ENCODE measurements around the gene CLEC18C. TPM values are rescaled to one million over a fixed set of nuclear protein-coding genes. Genes with fewer than 3 reads are reported as not detected.
"Not testable (repeated sequence)": the region's sequence is repeated elsewhere in the genome, so short reads cannot be mapped to it uniquely, and the experiment has no call there.

The CLEC18C gene
- total and polyA plus RNA-seq, 2 donors (not counting 1 experiment from before 2014, with no cell fraction given): 0.01 to 0.17 TPM

GRCh38 chr16:70203508-70203907 lies 29.9 kb downstream of the CLEC18C start:
- H3K27ac ChIP-seq (ENCODE audit: insufficient read depth, low read length); H3K36me3 ChIP-seq (ENCODE audit: control insufficient read depth, insufficient read depth, low read length); H4K20me1 ChIP-seq (ENCODE audit: control insufficient read depth, extremely low read depth, insufficient read depth, low read length); H3K4me1 ChIP-seq (ENCODE audit: control insufficient read depth, extremely low read depth, insufficient read depth, low read length); H3K4me3 ChIP-seq (replicated peaks in 1 of 4; ENCODE audit: control extremely low read depth in 1 of 4, insufficient read depth in 1 of 4, low read depth in 3 of 4, low read length in 4 of 4); H2AFZ ChIP-seq (ENCODE audit: low read length); H3K27me3 ChIP-seq (ENCODE audit: control insufficient read depth, insufficient read depth, low read length); H3K9ac ChIP-seq (ENCODE audit: insufficient read depth, low read length); H3K79me2 ChIP-seq (ENCODE audit: control insufficient read depth, insufficient read depth, low read length); H3K4me2 ChIP-seq (ENCODE audit: extremely low read depth, insufficient read depth, low read length); DNase-seq (ENCODE audit: low read depth in 2 of 2); H3K9me3 ChIP-seq (ENCODE audit: control insufficient read depth, insufficient read depth, low read depth, low read length): not testable (repeated sequence)

GRCh38 chr16:70204010-70204409 lies 30.4 kb downstream of the CLEC18C start:
- not testable (repeated sequence) for H3K9ac ChIP-seq (ENCODE audit: insufficient read depth, low read length); DNase-seq (ENCODE audit: low read depth in 2 of 2); H3K4me1 ChIP-seq (ENCODE audit: control insufficient read depth, extremely low read depth, insufficient read depth, low read length); H3K27me3 ChIP-seq (ENCODE audit: control insufficient read depth, insufficient read depth, low read length); H3K36me3 ChIP-seq (ENCODE audit: control insufficient read depth, insufficient read depth, low read length); H3K9me3 ChIP-seq (ENCODE audit: control insufficient read depth, insufficient read depth, low read depth, low read length); H4K20me1 ChIP-seq (ENCODE audit: control insufficient read depth, extremely low read depth, insufficient read depth, low read length); H3K27ac ChIP-seq (ENCODE audit: insufficient read depth, low read length); H3K4me3 ChIP-seq (replicated peaks in 1 of 4; ENCODE audit: control extremely low read depth in 1 of 4, insufficient read depth in 1 of 4, low read depth in 3 of 4, low read length in 4 of 4); H3K79me2 ChIP-seq (ENCODE audit: control insufficient read depth, insufficient read depth, low read length); H3K4me2 ChIP-seq (ENCODE audit: extremely low read depth, insufficient read depth, low read length); H2AFZ ChIP-seq (ENCODE audit: low read length)

- not testable (repeated sequence) for H3K27ac ChIP-seq (ENCODE audit: insufficient read depth, low read length); H2AFZ ChIP-seq (ENCODE audit: low read length); H3K36me3 ChIP-seq (ENCODE audit: control insufficient read depth, insufficient read depth, low read length); H3K9me3 ChIP-seq (ENCODE audit: control insufficient read depth, insufficient read depth, low read depth, low read length); H3K79me2 ChIP-seq (ENCODE audit: control insufficient read depth, insufficient read depth, low read length); H3K4me1 ChIP-seq (ENCODE audit: control insufficient read depth, extremely low read depth, insufficient read depth, low read length); H3K9ac ChIP-seq (ENCODE audit: insufficient read depth, low read length); DNase-seq (ENCODE audit: low read depth in 2 of 2); H3K27me3 ChIP-seq (ENCODE audit: control insufficient read depth, insufficient read depth, low read length); H4K20me1 ChIP-seq (ENCODE audit: control insufficient read depth, extremely low read depth, insufficient read depth, low read length); H3K4me3 ChIP-seq (replicated peaks in 1 of 4; ENCODE audit: control extremely low read depth in 1 of 4, insufficient read depth in 1 of 4, low read depth in 3 of 4, low read length in 4 of 4); H3K4me2 ChIP-seq (ENCODE audit: extremely low read depth, insufficient read depth, low read length)
Observed at GRCh38 chr16:70204668-70205405, 31.2 kb downstream of the CLEC18C start.

- H3K27ac ChIP-seq (ENCODE audit: insufficient read depth, low read length); H3K4me3 ChIP-seq (replicated peaks in 1 of 4; ENCODE audit: control extremely low read depth in 1 of 4, insufficient read depth in 1 of 4, low read depth in 3 of 4, low read length in 4 of 4); H3K36me3 ChIP-seq (ENCODE audit: control insufficient read depth, insufficient read depth, low read length); H3K4me1 ChIP-seq (ENCODE audit: control insufficient read depth, extremely low read depth, insufficient read depth, low read length); H3K4me2 ChIP-seq (ENCODE audit: extremely low read depth, insufficient read depth, low read length); DNase-seq (ENCODE audit: low read depth in 2 of 2); H2AFZ ChIP-seq (ENCODE audit: low read length); H3K9me3 ChIP-seq (ENCODE audit: control insufficient read depth, insufficient read depth, low read depth, low read length); H3K79me2 ChIP-seq (ENCODE audit: control insufficient read depth, insufficient read depth, low read length); H4K20me1 ChIP-seq (ENCODE audit: control insufficient read depth, extremely low read depth, insufficient read depth, low read length); H3K9ac ChIP-seq (ENCODE audit: insufficient read depth, low read length); H3K27me3 ChIP-seq (ENCODE audit: control insufficient read depth, insufficient read depth, low read length): not testable (repeated sequence)
Observed at GRCh38 chr16:70206382-70206781, 32.8 kb downstream of the CLEC18C start.

GRCh38 chr16:70218586-70218985 lies 45.0 kb downstream of the CLEC18C start:
- H3K4me3 ChIP-seq (replicated peaks in 1 of 4; ENCODE audit: control extremely low read depth in 1 of 4, insufficient read depth in 1 of 4, low read depth in 3 of 4, low read length in 4 of 4); H2AFZ ChIP-seq (ENCODE audit: low read length); H3K27ac ChIP-seq (ENCODE audit: insufficient read depth, low read length); H3K36me3 ChIP-seq (ENCODE audit: control insufficient read depth, insufficient read depth, low read length); H3K4me2 ChIP-seq (ENCODE audit: extremely low read depth, insufficient read depth, low read length); H3K27me3 ChIP-seq (ENCODE audit: control insufficient read depth, insufficient read depth, low read length); H3K79me2 ChIP-seq (ENCODE audit: control insufficient read depth, insufficient read depth, low read length); H3K9ac ChIP-seq (ENCODE audit: insufficient read depth, low read length); H4K20me1 ChIP-seq (ENCODE audit: control insufficient read depth, extremely low read depth, insufficient read depth, low read length); H3K4me1 ChIP-seq (ENCODE audit: control insufficient read depth, extremely low read depth, insufficient read depth, low read length); H3K9me3 ChIP-seq (ENCODE audit: control insufficient read depth, insufficient read depth, low read depth, low read length): not testable (repeated sequence)
- DNase-seq (ENCODE audit: low read depth in 2 of 2): peak in 1 of 2 donors; percentile 18

- not testable (repeated sequence) for H3K9me3 ChIP-seq (ENCODE audit: control insufficient read depth, insufficient read depth, low read depth, low read length); H4K20me1 ChIP-seq (ENCODE audit: control insufficient read depth, extremely low read depth, insufficient read depth, low read length); DNase-seq (ENCODE audit: low read depth in 2 of 2); H2AFZ ChIP-seq (ENCODE audit: low read length); H3K27me3 ChIP-seq (ENCODE audit: control insufficient read depth, insufficient read depth, low read length); H3K79me2 ChIP-seq (ENCODE audit: control insufficient read depth, insufficient read depth, low read length); H3K27ac ChIP-seq (ENCODE audit: insufficient read depth, low read length); H3K4me1 ChIP-seq (ENCODE audit: control insufficient read depth, extremely low read depth, insufficient read depth, low read length); H3K36me3 ChIP-seq (ENCODE audit: control insufficient read depth, insufficient read depth, low read length); H3K4me3 ChIP-seq (replicated peaks in 1 of 4; ENCODE audit: control extremely low read depth in 1 of 4, insufficient read depth in 1 of 4, low read depth in 3 of 4, low read length in 4 of 4); H3K9ac ChIP-seq (ENCODE audit: insufficient read depth, low read length); H3K4me2 ChIP-seq (ENCODE audit: extremely low read depth, insufficient read depth, low read length)
Observed at GRCh38 chr16:70222574-70222973, 49.0 kb downstream of the CLEC18C start.

- DNase-seq (ENCODE audit: low read depth in 2 of 2); H3K4me3 ChIP-seq (replicated peaks in 1 of 4; ENCODE audit: control extremely low read depth in 1 of 4, insufficient read depth in 1 of 4, low read depth in 3 of 4, low read length in 4 of 4); H3K9me3 ChIP-seq (ENCODE audit: control insufficient read depth, insufficient read depth, low read depth, low read length); H3K4me1 ChIP-seq (ENCODE audit: control insufficient read depth, extremely low read depth, insufficient read depth, low read length); H3K9ac ChIP-seq (ENCODE audit: insufficient read depth, low read length); H3K36me3 ChIP-seq (ENCODE audit: control insufficient read depth, insufficient read depth, low read length); H3K4me2 ChIP-seq (ENCODE audit: extremely low read depth, insufficient read depth, low read length); H4K20me1 ChIP-seq (ENCODE audit: control insufficient read depth, extremely low read depth, insufficient read depth, low read length); H3K27ac ChIP-seq (ENCODE audit: insufficient read depth, low read length); H3K27me3 ChIP-seq (ENCODE audit: control insufficient read depth, insufficient read depth, low read length); H2AFZ ChIP-seq (ENCODE audit: low read length); H3K79me2 ChIP-seq (ENCODE audit: control insufficient read depth, insufficient read depth, low read length): not testable (repeated sequence)
Observed at GRCh38 chr16:70223216-70223615, 49.6 kb downstream of the CLEC18C start.

Measured in fibroblast of lung (primary cell).